GM23338 (cell line): ENCODE measurements around the gene SPATS2.

Experiments
- CREB1 ChIP-seq: fragments of 250-450 bp; sonication (Bioruptor Pico); IDR thresholded peaks from 2 replicates; pipeline ENCODE4 v1.5.0; 2020; ENCODE audit warnings: low read depth, mild to moderate bottlenecking, moderate library complexity
- ETS1 ChIP-seq: IDR thresholded peaks from 2 replicates; pipeline ENCODE4 v1.6.1; 2016; ENCODE audit warnings: antibody characterized with exemption
- EZH2 ChIP-seq: fragments of 200-600 bp; sonication (generic); IDR thresholded peaks from one replicate; pipeline ENCODE4 v1.8.0; 2017; ENCODE audit warnings: antibody characterized with exemption, mild to moderate bottlenecking, low read depth; ENCODE audit not compliant: unreplicated experiment
- EZH2phosphoT487 ChIP-seq: fragments of 200-600 bp; sonication (generic); IDR thresholded peaks from one replicate; pipeline ENCODE4 v1.8.1; 2018; ENCODE audit warnings: antibody characterized with exemption; ENCODE audit not compliant: unreplicated experiment
- JUNB ChIP-seq: IDR thresholded peaks from one replicate; pipeline ENCODE4 v1.6.1; 2016; ENCODE audit warnings: antibody characterized with exemption; ENCODE audit not compliant: unreplicated experiment
- NANOG ChIP-seq: IDR thresholded peaks from 2 replicates; pipeline ENCODE4 v1.6.1; 2016; ENCODE audit warnings: antibody characterized with exemption, borderline replicate concordance
- POLR2AphosphoS5 ChIP-seq: IDR thresholded peaks from 2 replicates; pipeline ENCODE4 v1.6.1; 2016; ENCODE audit warnings: antibody characterized with exemption, low read depth
- REST ChIP-seq: IDR thresholded peaks from one replicate; pipeline ENCODE4 v1.6.1; 2018; ENCODE audit warnings: antibody characterized with exemption; ENCODE audit not compliant: unreplicated experiment
- STAT1 ChIP-seq: IDR thresholded peaks from one replicate; pipeline ENCODE4 v1.6.1; 2016; ENCODE audit warnings: antibody characterized with exemption; ENCODE audit not compliant: unreplicated experiment
- ZNF114 ChIP-seq: fragments of 250-450 bp; sonication (Bioruptor Pico); IDR thresholded peaks from 2 replicates; pipeline ENCODE4 v1.5.0; 2020; ENCODE audit warnings: mild to moderate bottlenecking, moderate library complexity
- TF ChIP-seq, protein P1 (sequence below), 2 experiments: fragments of 200-600 bp in 1 of 2; sonication (generic) in 1 of 2; conservative IDR thresholded peaks; 2 replicates each; pipeline versions ENCODE4 v1.5.1 to v1.6.1; 2016 to 2017; ENCODE audit warnings: antibody characterized with exemption in 2 of 2, low read depth in 2 of 2, mild to moderate bottlenecking in 2 of 2, moderate library complexity in 1 of 2

GRCh38 chr12:49527361-49528130 is 160.3 kb downstream of the SPATS2 start:
- TF ChIP-seq, protein P1, sequence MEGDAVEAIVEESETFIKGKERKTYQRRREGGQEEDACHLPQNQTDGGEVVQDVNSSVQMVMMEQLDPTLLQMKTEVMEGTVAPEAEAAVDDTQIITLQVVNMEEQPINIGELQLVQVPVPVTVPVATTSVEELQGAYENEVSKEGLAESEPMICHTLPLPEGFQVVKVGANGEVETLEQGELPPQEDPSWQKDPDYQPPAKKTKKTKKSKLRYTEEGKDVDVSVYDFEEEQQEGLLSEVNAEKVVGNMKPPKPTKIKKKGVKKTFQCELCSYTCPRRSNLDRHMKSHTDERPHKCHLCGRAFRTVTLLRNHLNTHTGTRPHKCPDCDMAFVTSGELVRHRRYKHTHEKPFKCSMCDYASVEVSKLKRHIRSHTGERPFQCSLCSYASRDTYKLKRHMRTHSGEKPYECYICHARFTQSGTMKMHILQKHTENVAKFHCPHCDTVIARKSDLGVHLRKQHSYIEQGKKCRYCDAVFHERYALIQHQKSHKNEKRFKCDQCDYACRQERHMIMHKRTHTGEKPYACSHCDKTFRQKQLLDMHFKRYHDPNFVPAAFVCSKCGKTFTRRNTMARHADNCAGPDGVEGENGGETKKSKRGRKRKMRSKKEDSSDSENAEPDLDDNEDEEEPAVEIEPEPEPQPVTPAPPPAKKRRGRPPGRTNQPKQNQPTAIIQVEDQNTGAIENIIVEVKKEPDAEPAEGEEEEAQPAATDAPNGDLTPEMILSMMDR (conservative IDR thresholded peaks at IDR 0.05; ENCODE audit: low read depth in 2 of 2), result no peak
- TF ChIP-seq EZH2 (no peak), ETS1 (no peak), CREB1 (no peak), JUNB (no peak), POLR2AphosphoS5 (no peak), STAT1 (no peak), REST (no peak), ZNF114 (CRISPR knock-in tag) (no peak), EZH2phosphoT487 (no peak), NANOG (no peak)
